ENCODE data around the gene ETNK2.

DNA sequence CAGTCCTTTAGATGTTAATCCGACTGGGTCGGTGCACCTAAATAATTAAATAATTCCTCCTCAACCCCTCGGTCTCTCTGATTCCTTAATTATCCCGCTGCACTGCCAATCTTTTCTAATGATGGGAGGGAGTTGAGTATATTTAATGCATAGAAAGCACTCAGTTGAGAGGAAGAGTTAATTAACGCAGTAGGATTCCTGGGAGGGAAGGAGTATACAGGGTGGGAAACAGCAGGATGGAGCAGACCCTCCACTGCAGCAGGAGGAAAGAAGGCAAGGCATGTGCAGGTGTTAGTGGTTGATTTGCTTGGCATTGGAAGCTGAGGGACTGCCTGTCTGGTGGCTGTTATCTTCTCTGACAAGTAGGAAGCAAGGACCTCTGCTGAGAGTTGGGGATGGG lies 24.2 kb upstream of the ETNK2 start:
- TF ChIP-seq POLR2A (IDR thresholded peaks at IDR 0.05): no peak
- TF ChIP-seq, protein P1, sequence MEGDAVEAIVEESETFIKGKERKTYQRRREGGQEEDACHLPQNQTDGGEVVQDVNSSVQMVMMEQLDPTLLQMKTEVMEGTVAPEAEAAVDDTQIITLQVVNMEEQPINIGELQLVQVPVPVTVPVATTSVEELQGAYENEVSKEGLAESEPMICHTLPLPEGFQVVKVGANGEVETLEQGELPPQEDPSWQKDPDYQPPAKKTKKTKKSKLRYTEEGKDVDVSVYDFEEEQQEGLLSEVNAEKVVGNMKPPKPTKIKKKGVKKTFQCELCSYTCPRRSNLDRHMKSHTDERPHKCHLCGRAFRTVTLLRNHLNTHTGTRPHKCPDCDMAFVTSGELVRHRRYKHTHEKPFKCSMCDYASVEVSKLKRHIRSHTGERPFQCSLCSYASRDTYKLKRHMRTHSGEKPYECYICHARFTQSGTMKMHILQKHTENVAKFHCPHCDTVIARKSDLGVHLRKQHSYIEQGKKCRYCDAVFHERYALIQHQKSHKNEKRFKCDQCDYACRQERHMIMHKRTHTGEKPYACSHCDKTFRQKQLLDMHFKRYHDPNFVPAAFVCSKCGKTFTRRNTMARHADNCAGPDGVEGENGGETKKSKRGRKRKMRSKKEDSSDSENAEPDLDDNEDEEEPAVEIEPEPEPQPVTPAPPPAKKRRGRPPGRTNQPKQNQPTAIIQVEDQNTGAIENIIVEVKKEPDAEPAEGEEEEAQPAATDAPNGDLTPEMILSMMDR (IDR thresholded peaks at IDR 0.05): no peak

All from body of pancreas (tissue), 4 donors.